GM23338 (cell line): ENCODE data around the gene SHB.

Experiments
- CREB1 ChIP-seq: fragments of 250-450 bp; sonication (Bioruptor Pico); IDR thresholded peaks from 2 replicates; pipeline ENCODE4 v1.5.0; 2020; ENCODE audit warnings: low read depth, mild to moderate bottlenecking, moderate library complexity
- CTCF ChIP-seq, 2 experiments: fragments of 200-600 bp in 1 of 2; sonication (generic) in 1 of 2; conservative IDR thresholded peaks; 2 replicates each; pipeline versions ENCODE4 v1.5.1 to v1.6.1; 2016 to 2017; ENCODE audit warnings: antibody characterized with exemption in 2 of 2, low read depth in 2 of 2, mild to moderate bottlenecking in 2 of 2, moderate library complexity in 1 of 2
- ETS1 ChIP-seq: IDR thresholded peaks from 2 replicates; pipeline ENCODE4 v1.6.1; 2016; ENCODE audit warnings: antibody characterized with exemption
- EZH2 ChIP-seq: fragments of 200-600 bp; sonication (generic); IDR thresholded peaks from one replicate; pipeline ENCODE4 v1.8.0; 2017; ENCODE audit warnings: antibody characterized with exemption, mild to moderate bottlenecking, low read depth; ENCODE audit not compliant: unreplicated experiment
- EZH2phosphoT487 ChIP-seq: fragments of 200-600 bp; sonication (generic); IDR thresholded peaks from one replicate; pipeline ENCODE4 v1.8.1; 2018; ENCODE audit warnings: antibody characterized with exemption; ENCODE audit not compliant: unreplicated experiment
- JUNB ChIP-seq: IDR thresholded peaks from one replicate; pipeline ENCODE4 v1.6.1; 2016; ENCODE audit warnings: antibody characterized with exemption; ENCODE audit not compliant: unreplicated experiment
- NANOG ChIP-seq: IDR thresholded peaks from 2 replicates; pipeline ENCODE4 v1.6.1; 2016; ENCODE audit warnings: antibody characterized with exemption, borderline replicate concordance
- POLR2AphosphoS5 ChIP-seq: IDR thresholded peaks from 2 replicates; pipeline ENCODE4 v1.6.1; 2016; ENCODE audit warnings: antibody characterized with exemption, low read depth
- STAT1 ChIP-seq: IDR thresholded peaks from one replicate; pipeline ENCODE4 v1.6.1; 2016; ENCODE audit warnings: antibody characterized with exemption; ENCODE audit not compliant: unreplicated experiment
- ZNF114 ChIP-seq: fragments of 250-450 bp; sonication (Bioruptor Pico); IDR thresholded peaks from 2 replicates; pipeline ENCODE4 v1.5.0; 2020; ENCODE audit warnings: mild to moderate bottlenecking, moderate library complexity
- TF ChIP-seq, protein P1 (sequence below): IDR thresholded peaks from one replicate; pipeline ENCODE4 v1.6.1; 2018; ENCODE audit warnings: antibody characterized with exemption; ENCODE audit not compliant: unreplicated experiment

DNA sequence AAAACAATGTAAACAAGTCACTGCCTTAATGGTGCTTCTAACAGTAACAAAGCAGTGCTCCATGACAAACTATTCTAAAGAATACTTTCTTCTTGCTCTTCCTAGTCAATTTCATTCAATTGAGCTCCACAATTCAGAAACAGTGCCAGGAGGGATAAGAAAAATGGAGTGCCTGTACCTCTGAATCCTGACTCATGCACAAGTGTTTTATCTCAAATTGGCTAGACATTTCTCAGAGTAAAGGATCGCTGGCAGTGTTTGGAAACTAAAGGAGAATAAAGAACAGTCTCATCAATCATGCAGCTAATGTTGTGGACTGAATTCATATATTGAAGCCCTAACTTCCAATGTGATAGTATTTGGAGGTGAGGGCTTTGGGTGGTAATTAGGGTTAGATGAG, 192.7 kb downstream of the SHB start:
- no peak for TF ChIP-seq CTCF (conservative IDR thresholded peaks at IDR 0.05; ENCODE audit: low read depth in 2 of 2)
- TF ChIP-seq EZH2 = no peak
- no peak for TF ChIP-seq POLR2AphosphoS5
- TF ChIP-seq EZH2phosphoT487 = no peak
- no peak for TF ChIP-seq NANOG
- TF ChIP-seq, protein P1, sequence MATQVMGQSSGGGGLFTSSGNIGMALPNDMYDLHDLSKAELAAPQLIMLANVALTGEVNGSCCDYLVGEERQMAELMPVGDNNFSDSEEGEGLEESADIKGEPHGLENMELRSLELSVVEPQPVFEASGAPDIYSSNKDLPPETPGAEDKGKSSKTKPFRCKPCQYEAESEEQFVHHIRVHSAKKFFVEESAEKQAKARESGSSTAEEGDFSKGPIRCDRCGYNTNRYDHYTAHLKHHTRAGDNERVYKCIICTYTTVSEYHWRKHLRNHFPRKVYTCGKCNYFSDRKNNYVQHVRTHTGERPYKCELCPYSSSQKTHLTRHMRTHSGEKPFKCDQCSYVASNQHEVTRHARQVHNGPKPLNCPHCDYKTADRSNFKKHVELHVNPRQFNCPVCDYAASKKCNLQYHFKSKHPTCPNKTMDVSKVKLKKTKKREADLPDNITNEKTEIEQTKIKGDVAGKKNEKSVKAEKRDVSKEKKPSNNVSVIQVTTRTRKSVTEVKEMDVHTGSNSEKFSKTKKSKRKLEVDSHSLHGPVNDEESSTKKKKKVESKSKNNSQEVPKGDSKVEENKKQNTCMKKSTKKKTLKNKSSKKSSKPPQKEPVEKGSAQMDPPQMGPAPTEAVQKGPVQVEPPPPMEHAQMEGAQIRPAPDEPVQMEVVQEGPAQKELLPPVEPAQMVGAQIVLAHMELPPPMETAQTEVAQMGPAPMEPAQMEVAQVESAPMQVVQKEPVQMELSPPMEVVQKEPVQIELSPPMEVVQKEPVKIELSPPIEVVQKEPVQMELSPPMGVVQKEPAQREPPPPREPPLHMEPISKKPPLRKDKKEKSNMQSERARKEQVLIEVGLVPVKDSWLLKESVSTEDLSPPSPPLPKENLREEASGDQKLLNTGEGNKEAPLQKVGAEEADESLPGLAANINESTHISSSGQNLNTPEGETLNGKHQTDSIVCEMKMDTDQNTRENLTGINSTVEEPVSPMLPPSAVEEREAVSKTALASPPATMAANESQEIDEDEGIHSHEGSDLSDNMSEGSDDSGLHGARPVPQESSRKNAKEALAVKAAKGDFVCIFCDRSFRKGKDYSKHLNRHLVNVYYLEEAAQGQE = no peak
- no peak for TF ChIP-seq ZNF114 (CRISPR knock-in tag)
- no peak for TF ChIP-seq CREB1 (CRISPR knock-in tag)
- no peak for TF ChIP-seq JUNB
- TF ChIP-seq STAT1 = no peak
- TF ChIP-seq ETS1 = no peak
